ENCODE measurements around the gene SLC30A7. TPM values are rescaled to one million over a fixed set of nuclear protein-coding genes. Genes with fewer than 3 reads are reported as not detected.

Gene SLC30A7
- polyA plus RNA-seq, 3 donors = 9.2 to 23.3 (median 17.6) TPM

GRCh38 chr1:100862591-100862990, 33.3 kb upstream of the SLC30A7 start:
- Histone ChIP-seq H3K79me2 (ENCODE audit: insufficient read depth, low read length) (no peaks in the 10 kb centered on the region), H3K27ac (ENCODE audit: low read depth in 1 of 2, low read length in 2 of 2) (no peak overlapping the region), H3K4me1 (ENCODE audit: control insufficient read depth in 1 of 2, insufficient read depth in 2 of 2, low read length in 2 of 2) (no peaks in the 10 kb centered on the region), H2AFZ (ENCODE audit: insufficient read depth, low read depth, low read length, poor library complexity, severe bottlenecking) (no peak overlapping the region), H3K4me3 (replicated peaks in 1 of 3; ENCODE audit: low read depth in 2 of 3, low read length in 3 of 3) (no peak overlapping the region), H4K20me1 (ENCODE audit: insufficient read depth, low read length) (no peaks in the 10 kb centered on the region), H3K9ac (ENCODE audit: insufficient read depth, low read length, poor library complexity, severe bottlenecking) (no peak overlapping the region), H3K9me3 (replicated peaks in 1 of 2; ENCODE audit: control insufficient read depth in 1 of 2, insufficient read depth in 1 of 2, low read length in 2 of 2) (no peaks in the 10 kb centered on the region), H3K4me2 (replicated peaks; ENCODE audit: extremely low read depth, low read length, poor library complexity, severe bottlenecking) (no peak overlapping the region), H3K36me3 (replicated peaks in 1 of 2; ENCODE audit: control insufficient read depth in 1 of 2, insufficient read depth in 2 of 2, low read length in 2 of 2) (no peaks in the 10 kb centered on the region), H3K27me3 (ENCODE audit: control insufficient read depth in 2 of 2, insufficient read depth in 2 of 2, low read length in 2 of 2) (no peaks in the 10 kb centered on the region)
- no peaks in the 10 kb centered on the region for H3K27me3 Mint-ChIP-seq (ENCODE audit: low read depth in 3 of 3)
- H3K9me3 Mint-ChIP-seq = peaks cover 0 to 2% (median 0%) of the 10 kb centered on the region in 7 donors
- intact Hi-C loops (cut with micrococcal nuclease) = loop anchor here in 1 of 2 donors (5.0 kb wide), 1 partner anchor 400 kb away; no protein-coding TSS in a partner anchor
- no peak overlapping the region for H3K4me3 Mint-ChIP-seq
- TF ChIP-seq CTCF (IDR thresholded peaks at IDR 0.05) = no peak
- H3K36me3 Mint-ChIP-seq = no peaks in the 10 kb centered on the region
- DNase-seq = no peak
- H3K4me1 Mint-ChIP-seq = no peaks in the 10 kb centered on the region
- no peak overlapping the region for H3K27ac Mint-ChIP-seq
- no CpG with 5 or more reads among the region's 2 CpGs for WGBS (ENCODE audit: insufficient coverage)

- intact Hi-C loops (cut with micrococcal nuclease) = loop anchor here (5.0 kb wide), 2 partner anchors 404 to 1049 kb away; no protein-coding TSS in a partner anchor
- no peaks in the 10 kb centered on the region for H3K36me3 Mint-ChIP-seq
- H3K4me2 ChIP-seq (replicated peaks; ENCODE audit: extremely low read depth, low read length, poor library complexity, severe bottlenecking) = no peak overlapping the region
- no peak overlapping the region for H2AFZ ChIP-seq (ENCODE audit: insufficient read depth, low read depth, low read length, poor library complexity, severe bottlenecking)
- no peaks in the 10 kb centered on the region for H3K9me3 Mint-ChIP-seq
- H3K9ac ChIP-seq (ENCODE audit: insufficient read depth, low read length, poor library complexity, severe bottlenecking) = no peak overlapping the region
- no peaks in the 10 kb centered on the region for H3K79me2 ChIP-seq (ENCODE audit: insufficient read depth, low read length)
- no peaks in the 10 kb centered on the region for H3K36me3 ChIP-seq (replicated peaks in 1 of 2; ENCODE audit: control insufficient read depth in 1 of 2, insufficient read depth in 2 of 2, low read length in 2 of 2)
- H3K4me1 ChIP-seq (ENCODE audit: control insufficient read depth in 1 of 2, insufficient read depth in 2 of 2, low read length in 2 of 2) = no peaks in the 10 kb centered on the region
- no peaks in the 10 kb centered on the region for H3K4me1 Mint-ChIP-seq
- no peaks in the 10 kb centered on the region for H3K27me3 Mint-ChIP-seq (ENCODE audit: low read depth in 3 of 3)
- no peaks in the 10 kb centered on the region for H3K27me3 ChIP-seq (ENCODE audit: control insufficient read depth in 2 of 2, insufficient read depth in 2 of 2, low read length in 2 of 2)
- H3K4me3 ChIP-seq (replicated peaks in 1 of 3; ENCODE audit: low read depth in 2 of 3, low read length in 3 of 3) = no peak overlapping the region
- DNase-seq = peak; percentile 2 to 25 (median 9)
- H3K27ac Mint-ChIP-seq = no peak overlapping the region
- H3K27ac ChIP-seq (ENCODE audit: low read depth in 1 of 2, low read length in 2 of 2) = no peak overlapping the region
- H3K9me3 ChIP-seq (replicated peaks in 1 of 2; ENCODE audit: control insufficient read depth in 1 of 2, insufficient read depth in 1 of 2, low read length in 2 of 2) = no peaks in the 10 kb centered on the region
- 30% methylated on average over 1 of the region's 5 CpGs for WGBS (ENCODE audit: insufficient coverage)
- no peaks in the 10 kb centered on the region for H4K20me1 ChIP-seq (ENCODE audit: insufficient read depth, low read length)
- TF ChIP-seq CTCF (IDR thresholded peaks at IDR 0.05) = peak; percentile 69
- H3K4me3 Mint-ChIP-seq = no peak overlapping the region
Measured at GRCh38 chr1:100866041-100866900, 29.6 kb upstream of the SLC30A7 start.
